IPS-18c (cell line): ENCODE measurements around the gene C1orf226.
"Not testable (repeated sequence)": the region's sequence is repeated elsewhere in the genome, so short reads cannot be mapped to it uniquely, and the experiment has no call there.

Source experiments
- H3K4me3 ChIP-seq: 2 replicates; pipeline ENCODE4 v1.7.0; 2013; ENCODE audit warnings: low read depth, mild to moderate bottlenecking, low read length, moderate library complexity; ENCODE audit not compliant: insufficient read depth
- H3K9me3 ChIP-seq: one replicate; pipeline ENCODE4 v1.6.1; 2013; ENCODE audit warnings: mild to moderate bottlenecking, low read length, moderate library complexity; ENCODE audit not compliant: control insufficient read depth, insufficient read depth

C1orf226 gene

DNA sequence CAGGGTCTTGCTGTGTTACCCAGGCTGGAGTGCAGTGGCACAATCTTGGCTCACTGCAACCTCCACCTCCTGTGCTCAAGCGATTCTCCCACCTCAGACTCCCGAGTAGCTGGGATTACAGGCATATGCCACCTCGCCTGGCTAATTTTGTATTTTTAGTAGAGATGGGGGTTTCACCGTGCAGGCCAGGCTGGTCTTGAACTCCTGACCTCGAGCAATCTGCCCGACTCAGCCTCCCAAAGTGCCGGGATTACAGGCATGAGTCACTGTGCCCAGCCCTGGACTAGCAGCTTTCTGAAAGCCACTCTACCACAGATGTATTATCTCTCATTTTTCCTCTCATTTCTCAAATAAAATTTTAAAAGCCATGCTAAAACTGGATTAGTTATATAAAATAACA lies 37.1 kb downstream of the C1orf226 start:
- H3K4me3 ChIP-seq, H3K9me3 ChIP-seq: not testable (repeated sequence)

DNA sequence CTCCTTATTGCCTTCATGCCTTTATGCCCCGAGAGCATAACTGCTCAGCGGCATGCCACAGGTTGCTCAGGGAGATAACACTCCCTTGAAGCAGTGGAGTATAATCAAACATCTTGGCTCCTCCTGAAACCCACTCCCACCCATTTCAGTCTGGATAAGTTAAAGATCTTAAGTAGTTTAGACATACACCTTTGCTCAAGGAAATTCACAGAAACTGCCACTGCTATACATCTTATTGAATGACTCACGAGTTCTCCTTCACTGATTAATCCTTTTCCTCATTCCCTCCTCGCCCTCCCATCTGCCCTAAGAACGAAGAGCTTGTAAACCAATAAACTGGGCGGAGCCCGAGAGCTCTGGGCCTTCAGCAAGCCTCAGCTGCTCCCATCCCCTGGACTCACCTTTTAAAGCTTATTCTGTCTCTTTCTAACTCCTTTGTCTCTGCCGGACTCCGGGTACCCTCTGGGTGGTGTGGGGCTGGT lies 38.0 kb downstream of the C1orf226 start:
- not testable (repeated sequence) for H3K9me3 ChIP-seq, H3K4me3 ChIP-seq

DNA sequence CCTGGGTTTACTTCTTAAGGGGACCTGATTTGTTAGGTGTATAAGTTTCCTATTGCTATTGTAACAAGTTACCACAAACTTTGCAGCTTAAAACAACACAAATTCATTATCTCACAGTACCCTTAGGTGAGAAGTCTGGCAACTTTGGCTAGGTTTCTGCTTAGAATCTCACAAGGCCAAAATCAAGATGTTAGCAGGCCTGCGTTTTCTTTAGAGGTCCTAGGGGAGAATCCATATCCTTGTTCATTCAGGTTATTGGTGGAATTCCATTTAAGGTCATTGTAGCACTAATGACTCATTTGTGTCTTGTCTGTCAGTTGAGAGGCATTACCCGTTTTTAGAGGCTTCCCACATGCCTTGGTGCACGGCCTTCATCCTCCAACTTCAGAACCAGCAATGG lies 38.6 kb downstream of the C1orf226 start:
- Histone ChIP-seq H3K4me3 (no peak overlapping the region), H3K9me3 (no peaks in the 10 kb centered on the region)

DNA sequence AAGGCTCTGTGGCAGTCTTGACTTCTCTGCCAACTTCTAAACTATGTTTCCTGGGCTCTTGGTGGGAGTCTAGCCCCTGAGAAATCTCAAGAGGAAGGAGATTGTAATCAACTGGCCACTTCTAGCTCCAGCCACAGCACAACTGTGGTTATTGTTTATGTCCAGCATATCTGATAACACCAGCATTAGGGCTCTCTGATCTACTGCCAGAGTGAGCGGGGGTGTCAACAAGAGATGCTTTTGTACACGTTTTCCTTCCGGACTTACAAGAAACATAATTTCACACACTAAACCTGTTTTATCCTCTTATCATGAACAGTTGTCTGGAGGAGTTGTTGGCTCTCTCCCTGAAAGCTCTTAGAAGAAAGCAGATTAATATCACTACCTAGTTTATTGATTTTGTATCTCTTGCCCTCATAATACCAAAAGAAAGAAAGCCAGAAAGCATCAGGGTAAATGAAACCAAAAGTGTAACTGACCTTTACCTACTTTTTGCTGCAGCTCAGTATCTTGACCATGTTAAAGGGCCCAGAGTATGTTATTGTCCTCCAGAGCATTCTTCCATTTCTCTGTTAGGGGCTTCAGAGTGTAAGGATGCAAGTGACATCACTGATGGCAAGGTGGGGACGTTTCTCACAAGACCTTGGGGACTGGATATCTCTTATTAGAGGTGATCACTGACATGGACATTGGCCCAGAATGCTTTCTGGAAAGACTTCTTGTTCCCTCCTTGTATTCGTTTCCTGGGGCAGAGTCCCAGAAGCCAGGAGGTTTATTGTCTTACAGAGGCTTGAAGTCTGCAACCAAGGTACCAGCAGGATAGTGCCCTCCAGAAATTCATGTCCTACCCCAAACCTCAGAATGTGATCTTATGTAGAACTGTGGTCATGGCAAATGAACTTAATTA lies 40.0 kb downstream of the C1orf226 start:
- H3K4me3 ChIP-seq = no peak overlapping the region

DNA sequence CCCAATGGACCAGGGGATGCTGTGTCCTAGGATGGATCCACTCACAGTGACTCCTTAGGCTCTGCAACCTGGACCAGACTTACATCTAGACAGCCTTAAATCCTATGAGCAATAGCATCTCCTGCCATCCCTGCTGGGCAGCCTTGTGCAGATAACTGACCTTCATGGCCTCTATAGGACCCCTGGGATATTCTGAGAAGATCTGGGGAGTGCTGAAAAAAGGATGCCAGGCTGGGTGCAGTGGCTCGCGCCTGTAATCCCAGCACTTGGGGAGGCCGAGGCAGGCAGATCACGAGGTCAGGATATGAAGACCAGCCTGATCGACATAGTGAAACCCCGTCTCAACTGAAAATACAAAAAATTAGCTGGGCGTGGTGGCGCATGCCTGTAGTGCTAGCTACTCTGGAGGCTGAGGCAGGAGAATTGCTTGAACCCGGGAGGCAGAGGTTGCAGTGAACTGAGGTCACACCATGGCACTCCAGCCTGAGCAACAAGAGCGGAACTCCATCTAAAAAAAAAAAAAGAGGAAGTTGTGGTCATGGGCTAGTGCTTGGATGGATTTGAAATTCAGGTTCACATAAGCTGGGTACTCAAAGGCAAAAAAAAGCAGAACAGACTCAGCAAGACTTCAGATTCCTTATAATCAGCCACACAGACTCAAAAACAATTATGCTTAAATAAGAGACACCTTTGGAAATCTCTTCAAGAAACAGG lies 41.3 kb downstream of the C1orf226 start:
- Histone ChIP-seq H3K4me3 (no peak overlapping the region), H3K9me3 (no peaks in the 10 kb centered on the region)

More for the DNA sequence above, 40.0 kb downstream of the C1orf226 start:
- H3K9me3 ChIP-seq = no peaks in the 10 kb centered on the region

DNA sequence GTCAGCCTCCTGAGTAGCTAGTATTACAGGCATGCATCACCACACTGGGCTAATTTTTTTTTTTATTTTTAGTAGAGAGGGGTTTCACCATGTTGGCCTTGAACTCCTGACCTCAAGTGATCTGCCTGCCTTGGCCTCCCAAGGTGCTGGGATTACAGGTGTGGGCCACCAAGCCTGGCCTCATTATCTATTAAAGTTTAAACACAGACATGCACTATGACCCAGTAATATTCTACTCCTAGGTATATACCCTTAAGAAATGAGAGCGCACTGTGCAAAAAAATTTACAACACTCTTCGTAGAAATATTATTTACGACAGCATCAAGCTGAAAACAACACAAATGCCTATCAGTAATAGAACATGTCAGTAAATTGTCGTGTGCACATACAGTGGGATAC lies 49.1 kb downstream of the C1orf226 start:
- no peaks in the 10 kb centered on the region for H3K9me3 ChIP-seq
- no peak overlapping the region for H3K4me3 ChIP-seq

DNA sequence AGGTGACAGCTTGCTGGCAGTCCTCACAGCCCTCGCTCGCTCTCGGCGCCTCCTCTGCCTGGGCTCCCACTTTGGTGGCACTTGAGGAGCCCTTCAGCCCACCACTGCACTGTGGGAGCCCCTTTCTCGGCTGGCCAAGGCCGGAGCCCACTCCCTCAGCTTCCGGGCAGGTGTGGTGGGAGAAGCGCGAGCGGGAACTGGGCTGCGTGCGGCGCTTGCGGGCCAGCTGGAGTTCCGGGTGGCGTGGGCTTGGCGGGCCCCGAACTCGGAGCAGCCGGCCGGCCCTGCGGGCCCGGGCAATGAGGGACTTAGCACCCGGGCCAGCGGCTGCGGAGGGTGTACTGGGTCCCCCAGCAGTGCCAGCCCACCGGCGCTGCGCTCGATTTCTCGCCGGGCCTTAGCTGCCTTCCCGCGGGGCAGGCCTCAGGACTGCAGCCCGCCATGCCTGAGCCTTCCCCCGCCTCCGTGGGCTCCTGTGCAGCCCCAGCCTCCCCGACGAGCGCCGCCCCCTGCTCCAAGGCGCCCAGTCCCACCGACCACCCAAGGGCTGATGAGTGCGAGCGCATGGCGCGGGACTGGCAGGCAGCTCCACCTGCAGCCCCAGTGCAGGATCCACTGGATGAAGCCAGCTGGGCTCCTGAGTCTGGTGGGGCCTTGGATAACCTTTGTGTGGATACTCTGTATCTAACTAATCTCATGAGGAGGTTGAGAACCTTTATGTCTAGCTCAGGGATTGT lies 51.6 kb downstream of the C1orf226 start:
- H3K4me3 ChIP-seq, H3K9me3 ChIP-seq: not testable (repeated sequence)
